HepG2 (cell line): ENCODE data around the gene RNASE13. TPM values are rescaled to one million over a fixed set of nuclear protein-coding genes. Genes with fewer than 3 reads are reported as not detected.
A peak's percentile ranks its signal among the peaks of the same experiment; 100 is the strongest.

Experiments used
- ATAC-seq: fragments of 200-7000 bp; cut with Tn5 transposase; 3 replicates; pipeline ENCODE4 v1.9.1; 2020; ENCODE audit warnings: mild to moderate bottlenecking, moderate library complexity
- BruUV-seq: library from RNA; stranded (reverse); fragments of 400-500 nt; replicated peaks from 2 replicates; lab custom pipeline; 2021; lab: Mats Ljungman, UMichigan
- CTCF ChIA-PET: fragments of 300-600 bp; formaldehyde crosslinking; extraction: SDS; loops from one replicate; lab custom pipeline; 2021; ENCODE audit warnings: low total read pairs, inconsistent platforms, low intra/inter-chr PET ratio; lab: Yijun Ruan, JAX
- POLR2A ChIA-PET: fragments of 350-600 bp; sonication (Branson Sonifier 250); formaldehyde crosslinking; loops from one replicate; lab custom pipeline; 2020; ENCODE audit warnings: antibody characterized with exemption, inconsistent platforms; lab: Yijun Ruan, JAX
- DNase-seq: peaks from one replicate; pipeline ENCODE4 v3.0.0-alpha.2; 2015; ENCODE audit warnings: low spot score
- FAIRE-seq: peaks from 3 replicates; lab custom pipeline; 2011; peaks lifted over from hg19 to GRCh38; lab: Jason Lieb, UNC
- H2AFZ ChIP-seq: one replicate; pipeline ENCODE4 v1.6.1; 2011; ENCODE audit warnings: low read length, inconsistent platforms
- H3K27ac ChIP-seq: fragments of 300-600 bp; 3 replicates; pipeline ENCODE4 v1.8.0; 2011; ENCODE audit warnings: mixed run types, mild to moderate bottlenecking, mixed read lengths, low read length, inconsistent platforms; ENCODE audit not compliant: insufficient read depth; ENCODE audit errors: extremely low read length
- H3K27me3 ChIP-seq, 2 experiments: fragments of 200-600 bp in 1 of 2; 2 replicates in 1 of 2; 3 replicates in 1 of 2; pipeline versions ENCODE4 v1.6.0 to v1.8.0; 2011; ENCODE audit warnings: low read length in 2 of 2, mild to moderate bottlenecking in 2 of 2, moderate library complexity in 2 of 2, inconsistent platforms in 1 of 2; ENCODE audit not compliant: insufficient read depth in 2 of 2, control insufficient read depth in 1 of 2
- H3K36me3 ChIP-seq, 2 experiments: fragments of 200-600 bp in 1 of 2; replicated peaks in 1 of 2; 2 replicates in 1 of 2; 3 replicates in 1 of 2; pipeline versions ENCODE4 v1.5.1 to v1.8.0; 2011; ENCODE audit warnings: low read length in 2 of 2, inconsistent platforms in 1 of 2; ENCODE audit not compliant: insufficient read depth in 2 of 2, control insufficient read depth in 1 of 2
- H3K4me1 ChIP-seq: 2 replicates; pipeline ENCODE4 v1.5.1; 2012; ENCODE audit warnings: low read length, inconsistent platforms; ENCODE audit not compliant: insufficient read depth
- H3K4me2 ChIP-seq: 2 replicates; pipeline ENCODE4 v1.6.0; 2011; ENCODE audit warnings: low read depth, low read length, inconsistent platforms
- H3K4me3 ChIP-seq, 3 experiments: fragments of 200-600 bp in 1 of 3; sonication (generic), shearing (Covaris generic) in 1 of 3; replicated peaks in 1 of 3; 2 replicates each; pipeline ENCODE4 v1.5.1; 2011 to 2016; ENCODE audit warnings: low read length in 3 of 3, inconsistent platforms in 2 of 3, low read depth in 2 of 3, mild to moderate bottlenecking in 2 of 3, control low read depth in 1 of 3, mixed read lengths in 1 of 3; ENCODE audit not compliant: insufficient read depth in 1 of 3
- H3K79me2 ChIP-seq: one replicate; pipeline ENCODE4 v1.6.1; 2011; ENCODE audit warnings: low read length, inconsistent platforms; ENCODE audit not compliant: insufficient read depth
- H3K9ac ChIP-seq: 2 replicates; pipeline ENCODE4 v1.6.0; 2011; ENCODE audit warnings: mild to moderate bottlenecking, low read depth, low read length, inconsistent platforms; ENCODE audit not compliant: insufficient read depth
- H3K9me3 ChIP-seq: 2 replicates; pipeline ENCODE4 v1.5.1; 2012; ENCODE audit warnings: mild to moderate bottlenecking, low read length
- H4K20me1 ChIP-seq: 2 replicates; pipeline ENCODE4 v1.6.0; 2011; ENCODE audit warnings: inconsistent platforms, mild to moderate bottlenecking, low read length, moderate library complexity; ENCODE audit not compliant: insufficient read depth
- ARHGAP35 ChIP-seq: sonication (generic); formaldehyde crosslinking; IDR thresholded peaks from 2 replicates; pipeline ENCODE4 v1.9.0; 2022; ENCODE audit warnings: mild to moderate bottlenecking, inconsistent platforms, moderate library complexity, missing genetic modification reagents, borderline replicate concordance
- CEBPB ChIP-seq: IDR thresholded peaks from 2 replicates; pipeline ENCODE4 v1.6.1; 2011; ENCODE audit warnings: low read depth, low read length, improper control_type of control experiment, borderline replicate concordance
- HIVEP1 ChIP-seq: sonication (generic); formaldehyde crosslinking; IDR thresholded peaks from 2 replicates; pipeline ENCODE4 v1.4.0; 2020; ENCODE audit warnings: mild to moderate bottlenecking, missing genetic modification reagents
- RAD21 ChIP-seq: fragments of 450-650 bp; formaldehyde crosslinking; IDR thresholded peaks from 2 replicates; pipeline ENCODE4 v1.5.0; 2020; ENCODE audit warnings: mild to moderate bottlenecking
- SIX1 ChIP-seq: sonication (generic); formaldehyde crosslinking; IDR thresholded peaks from 2 replicates; pipeline ENCODE4 v1.4.0; 2020; ENCODE audit warnings: missing genetic modification reagents, borderline replicate concordance
- SMC3 ChIP-seq: IDR thresholded peaks from 2 replicates; pipeline ENCODE4 v1.6.1; 2011; ENCODE audit warnings: low read length, improper control_type of control experiment
- ZEB1 ChIP-seq: IDR thresholded peaks from 2 replicates; pipeline ENCODE4 v1.6.1; 2012; ENCODE audit warnings: mild to moderate bottlenecking, low read depth, inconsistent platforms; ENCODE audit not compliant: insufficient replicate concordance
- WGBS: methylation state at CpG from one replicate; pipeline ENCODE4 v1.1.6; 2017; ENCODE audit warnings: low lambda C conversion rate; 5-methylcytosine and 5-hydroxymethylcytosine counted together
- in situ Hi-C: cut with HindIII; loops from 2 replicates; pipeline ENCODE4 v1.10.0; 2017; ENCODE audit warnings: low pct_unique_long_range_greater_than_20kb; ENCODE audit not compliant: extremely low pct_ligation_motif_present
- intact Hi-C: fragments of 100-400 bp; cut with micrococcal nuclease; formaldehyde crosslinking; loops from one replicate; pipeline ENCODE4 v1.10.0; 2022; ENCODE audit not compliant: unreplicated experiment
- polyA plus RNA-seq, 8 experiments: library from polyadenylated mRNA; depleted of rRNA in 3 of 8; stranded (reverse) in 7 of 8; unstranded in 1 of 8; fragments of >200 nt; fragmentation: Illumina TruSeq in 4 of 8; extraction: Trizol in 4 of 8; gene quantifications; 2 replicates each; pipeline versions ENCODE4 v1.2.1 to v1.2.3, GENCODE V29; 2011 to 2016; ENCODE audit warnings: low read depth in 4 of 8, missing spikeins in 1 of 8, mixed read lengths in 1 of 8; ENCODE audit not compliant: insufficient read depth in 1 of 8
- total RNA-seq, 5 experiments: library from RNA; depleted of rRNA; stranded (reverse); fragments of >200 nt; fragmentation: Illumina TruSeq; extraction: Trizol; gene quantifications; 2 replicates each; pipeline ENCODE4 v1.2.3, GENCODE V29; 2016; ENCODE audit warnings: low read depth in 1 of 5
- TF ChIP-seq, protein P1 (sequence below), 2 experiments: fragments of 450-650 bp in 1 of 2; sonication (generic) in 1 of 2; formaldehyde crosslinking in 1 of 2; IDR thresholded peaks; 2 replicates each; pipeline versions ENCODE4 v1.6.1 to v1.8.0; 2016 to 2022; ENCODE audit warnings: antibody characterized with exemption in 1 of 2, mild to moderate bottlenecking in 1 of 2, missing genetic modification reagents in 1 of 2

The RNASE13 gene
- total and polyA plus RNA-seq, 2 of the 13 experiments (the other 11 are each of a cell fraction or from before 2014, with no cell fraction given) = 1.0 TPM; not detected in 1

GRCh38 chr14:21084396-21084795 lies 49.8 kb upstream of the RNASE13 start:
- Histone ChIP-seq H3K79me2 (no peaks in the 10 kb centered on the region), H3K36me3 (peaks cover 53 to 74% of the 10 kb centered on the region in 2 experiments), H3K4me2 (no peak overlapping the region), H3K27ac (no peak overlapping the region), H2AFZ (no peak overlapping the region), H4K20me1 (no peaks in the 10 kb centered on the region), H3K27me3 (no peaks in the 10 kb centered on the region), H3K4me1 (peaks cover 22% of the 10 kb centered on the region), H3K4me3 (no peak overlapping the region), H3K9ac (no peak overlapping the region)
- BruUV-seq = no TSS peak
- DNase-seq = no peak
- in situ Hi-C loops = no loop called here
- ChIA-PET POLR2A (interaction anchor here (1.0 to 4.2 kb wide), 10 partner anchors 8 to 70 kb away, joined by 3 to 47 read pairs (median 5); partner anchors contain the start of genes ARHGEF40 and ZNF219), CTCF (no interaction called here)
- intact Hi-C loops = no loop called here
- FAIRE-seq = no peak
- ATAC-seq = peak; percentile 20
- 84% methylated on average over 2 of the region's 2 CpGs for WGBS
- TF ChIP-seq CEBPB (no peak), RAD21 (CRISPR knock-in tag) (no peak), HIVEP1 (CRISPR knock-in tag) (no peak), ZEB1 (no peak), SIX1 (CRISPR knock-in tag) (no peak), ARHGAP35 (CRISPR knock-in tag) (0 out of 2 replicates have a peak, but pooled peaks have one; percentile 25), SMC3 (no peak)
- TF ChIP-seq, protein P1, sequence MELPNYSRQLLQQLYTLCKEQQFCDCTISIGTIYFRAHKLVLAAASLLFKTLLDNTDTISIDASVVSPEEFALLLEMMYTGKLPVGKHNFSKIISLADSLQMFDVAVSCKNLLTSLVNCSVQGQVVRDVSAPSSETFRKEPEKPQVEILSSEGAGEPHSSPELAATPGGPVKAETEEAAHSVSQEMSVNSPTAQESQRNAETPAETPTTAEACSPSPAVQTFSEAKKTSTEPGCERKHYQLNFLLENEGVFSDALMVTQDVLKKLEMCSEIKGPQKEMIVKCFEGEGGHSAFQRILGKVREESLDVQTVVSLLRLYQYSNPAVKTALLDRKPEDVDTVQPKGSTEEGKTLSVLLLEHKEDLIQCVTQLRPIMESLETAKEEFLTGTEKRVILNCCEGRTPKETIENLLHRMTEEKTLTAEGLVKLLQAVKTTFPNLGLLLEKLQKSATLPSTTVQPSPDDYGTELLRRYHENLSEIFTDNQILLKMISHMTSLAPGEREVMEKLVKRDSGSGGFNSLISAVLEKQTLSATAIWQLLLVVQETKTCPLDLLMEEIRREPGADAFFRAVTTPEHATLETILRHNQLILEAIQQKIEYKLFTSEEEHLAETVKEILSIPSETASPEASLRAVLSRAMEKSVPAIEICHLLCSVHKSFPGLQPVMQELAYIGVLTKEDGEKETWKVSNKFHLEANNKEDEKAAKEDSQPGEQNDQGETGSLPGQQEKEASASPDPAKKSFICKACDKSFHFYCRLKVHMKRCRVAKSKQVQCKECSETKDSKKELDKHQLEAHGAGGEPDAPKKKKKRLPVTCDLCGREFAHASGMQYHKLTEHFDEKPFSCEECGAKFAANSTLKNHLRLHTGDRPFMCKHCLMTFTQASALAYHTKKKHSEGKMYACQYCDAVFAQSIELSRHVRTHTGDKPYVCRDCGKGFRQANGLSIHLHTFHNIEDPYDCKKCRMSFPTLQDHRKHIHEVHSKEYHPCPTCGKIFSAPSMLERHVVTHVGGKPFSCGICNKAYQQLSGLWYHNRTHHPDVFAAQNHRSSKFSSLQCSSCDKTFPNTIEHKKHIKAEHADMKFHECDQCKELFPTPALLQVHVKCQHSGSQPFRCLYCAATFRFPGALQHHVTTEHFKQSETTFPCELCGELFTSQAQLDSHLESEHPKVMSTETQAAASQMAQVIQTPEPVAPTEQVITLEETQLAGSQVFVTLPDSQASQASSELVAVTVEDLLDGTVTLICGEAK (IDR thresholded peaks at IDR 0.05) = no peak
- TF ChIP-seq, protein P1 (CRISPR knock-in tag; IDR thresholded peaks at IDR 0.05) = 0 out of 2 replicates have a peak, but pooled peaks have one; percentile 9
- TF ChIP-seq, all 625 proteins: peak for 2
- no peaks in the 10 kb centered on the region for H3K9me3 ChIP-seq
